Pons (tissue), 1 donor: ENCODE data around the gene ATG4D.
"Not testable (repeated sequence)": the region's sequence is repeated elsewhere in the genome, so short reads cannot be mapped to it uniquely, and the experiment has no call there.

Experiments used
- DNase-seq: peaks from one replicate; pipeline ENCODE4 v3.0.0-alpha.2; 2016; ENCODE audit warnings: low spot score

Gene ATG4D

GRCh38 chr19:10519421-10519820 is 24.3 kb upstream of the ATG4D start:
- DNase-seq, result no peak

GRCh38 chr19:10520652-10521318 is 22.9 kb upstream of the ATG4D start:
- no peak for DNase-seq

GRCh38 chr19:10521461-10522171 is 22.1 kb upstream of the ATG4D start:
- no peak for DNase-seq

- DNase-seq, result no peak
Measured at GRCh38 chr19:10523135-10523636, 20.5 kb upstream of the ATG4D start.

GRCh38 chr19:10525636-10526035 is 18.1 kb upstream of the ATG4D start:
- DNase-seq, result no peak

GRCh38 chr19:10526887-10527286 is 16.8 kb upstream of the ATG4D start:
- DNase-seq, result not testable (repeated sequence)

GRCh38 chr19:10532457-10532856 is 11.2 kb upstream of the ATG4D start:
- DNase-seq, result no peak

GRCh38 chr19:10533646-10534386 is 9.9 kb upstream of the ATG4D start:
- no peak for DNase-seq

GRCh38 chr19:10535613-10536012 is 8.1 kb upstream of the ATG4D start:
- no peak for DNase-seq

GRCh38 chr19:10537668-10538067 is 6.0 kb upstream of the ATG4D start:
- DNase-seq, result no peak

- no peak for DNase-seq
Measured at GRCh38 chr19:10538204-10538983, 5.3 kb upstream of the ATG4D start.

GRCh38 chr19:10539016-10539415 is 4.7 kb upstream of the ATG4D start:
- not testable (repeated sequence) for DNase-seq

GRCh38 chr19:10543059-10543419 is 665 bp upstream of the ATG4D start:
- DNase-seq, result no peak

GRCh38 chr19:10544242-10544752 is 593 bp downstream of the ATG4D start:
- no peak for DNase-seq

- no peak for DNase-seq
Measured at GRCh38 chr19:10544753-10545251, 1.1 kb downstream of the ATG4D start.

- DNase-seq, result no peak
Measured at GRCh38 chr19:10546817-10547216, 3.1 kb downstream of the ATG4D start.

- DNase-seq, result no peak
Measured at GRCh38 chr19:10548746-10549276, 5.1 kb downstream of the ATG4D start.

- DNase-seq, result no peak
Measured at GRCh38 chr19:10549733-10550132, 6.0 kb downstream of the ATG4D start.

- no peak for DNase-seq
Measured at GRCh38 chr19:10550336-10550735, 6.6 kb downstream of the ATG4D start.

- not testable (repeated sequence) for DNase-seq
Measured at GRCh38 chr19:10551006-10551405, 7.3 kb downstream of the ATG4D start.

- peak; percentile 49 for DNase-seq
Measured at GRCh38 chr19:10551698-10552301, 8.1 kb downstream of the ATG4D start.
